H1 (cell line): ENCODE results near the gene GBF1. TPM values are rescaled to one million over a fixed set of nuclear protein-coding genes. Genes with fewer than 3 reads are reported as not detected.

Experiments
- CTCF ChIA-PET: fragments of 300-600 bp; sonication (Branson Sonifier 250); formaldehyde crosslinking; loops from one replicate; lab custom pipeline; 2021; ENCODE audit not compliant: partially characterized antibody; lab: Charles Lee
- POLR2A ChIA-PET: fragments of 300-600 bp; sonication (Branson Sonifier 250); formaldehyde crosslinking; loops from one replicate; lab custom pipeline; 2021; ENCODE audit warnings: inconsistent platforms; ENCODE audit not compliant: partially characterized antibody; lab: Charles Lee
- DNase-seq, 2 experiments: peaks; one replicate each; pipeline versions ENCODE4 v3.0.0 to v3.0.0-alpha.2; 2010 to 2022; ENCODE audit warnings: low spot score in 2 of 2, low read depth in 1 of 2, mixed read lengths in 1 of 2
- FAIRE-seq: peaks from 2 replicates; lab custom pipeline; 2011; peaks lifted over from hg19 to GRCh38; lab: Jason Lieb, UNC
- H2AFZ ChIP-seq: 2 replicates; pipeline ENCODE4 v1.8.1; 2012; ENCODE audit warnings: low read length, inconsistent platforms
- H2AK5ac ChIP-seq: 2 replicates; pipeline ENCODE4 v1.6.1; 2013; ENCODE audit warnings: low read depth, low read length
- H2BK120ac ChIP-seq: replicated peaks from 2 replicates; pipeline ENCODE3; 2013; ENCODE audit warnings: low read depth, low read length, inconsistent platforms
- H2BK12ac ChIP-seq: 2 replicates; pipeline ENCODE4 v1.6.1; 2013; ENCODE audit warnings: low read depth, low read length
- H2BK15ac ChIP-seq: 2 replicates; pipeline ENCODE4 v1.6.1; 2013; ENCODE audit warnings: low read length
- H2BK20ac ChIP-seq: 2 replicates; pipeline ENCODE4 v1.6.1; 2013; ENCODE audit warnings: low read length
- H2BK5ac ChIP-seq: 2 replicates; pipeline ENCODE4 v1.6.1; 2013; ENCODE audit warnings: low read depth, low read length
- H3K14ac ChIP-seq: 2 replicates; pipeline ENCODE4 v1.6.1; 2013; ENCODE audit warnings: inconsistent platforms; ENCODE audit not compliant: insufficient read length
- H3K18ac ChIP-seq: 2 replicates; pipeline ENCODE4 v1.6.1; 2013; ENCODE audit warnings: low read length; ENCODE audit errors: extremely low read depth
- H3K23ac ChIP-seq: 2 replicates; pipeline ENCODE4 v1.6.1; 2013; ENCODE audit warnings: inconsistent platforms; ENCODE audit not compliant: insufficient read length
- H3K23me2 ChIP-seq: 2 replicates; pipeline ENCODE4 v1.6.1; 2013; ENCODE audit warnings: low read depth, low read length
- H3K27ac ChIP-seq: 2 replicates; pipeline ENCODE4 v1.6.1; 2011; ENCODE audit warnings: low read depth, low read length, inconsistent platforms
- H3K27me3 ChIP-seq, 4 experiments: replicated peaks in 1 of 4; 1 replicate in 1 of 4; 2 replicates in 3 of 4; pipeline versions ENCODE4 v1.6.1 to v1.8.1; 2011 to 2013; ENCODE audit warnings: low read length in 3 of 4, mild to moderate bottlenecking in 3 of 4, inconsistent platforms in 2 of 4, mixed read lengths in 2 of 4, moderate library complexity in 1 of 4; ENCODE audit not compliant: control insufficient read depth in 3 of 4, insufficient read depth in 3 of 4; ENCODE audit errors: extremely low read depth in 1 of 4
- H3K36me3 ChIP-seq, 4 experiments: 2 replicates each; pipeline versions ENCODE4 v1.6.1 to v1.8.1; 2011 to 2013; ENCODE audit warnings: mild to moderate bottlenecking in 4 of 4, low read length in 3 of 4, moderate library complexity in 2 of 4, control low read depth in 1 of 4, inconsistent platforms in 1 of 4; ENCODE audit not compliant: insufficient read depth in 4 of 4, control insufficient read depth in 2 of 4
- H3K4ac ChIP-seq: replicated peaks from 2 replicates; pipeline ENCODE3; 2013; ENCODE audit warnings: low read length, low read depth, mixed read lengths, inconsistent platforms; ENCODE audit not compliant: insufficient read length
- H3K4me1 ChIP-seq, 4 experiments: replicated peaks in 1 of 4; 1 replicate in 1 of 4; 2 replicates in 3 of 4; pipeline versions ENCODE4 v1.6.1 to v1.8.1; 2011 to 2013; ENCODE audit warnings: low read length in 3 of 4, inconsistent platforms in 2 of 4, mixed read lengths in 1 of 4; ENCODE audit not compliant: insufficient read depth in 4 of 4, control insufficient read depth in 3 of 4
- H3K4me2 ChIP-seq, 2 experiments: 2 replicates each; pipeline versions ENCODE4 v1.6.1 to v1.8.1; 2011 to 2013; ENCODE audit warnings: low read depth in 2 of 2, low read length in 2 of 2, control low read depth in 1 of 2, inconsistent platforms in 1 of 2, mild to moderate bottlenecking in 1 of 2; ENCODE audit not compliant: insufficient read depth in 1 of 2
- H3K4me3 ChIP-seq, 4 experiments: fragments of 200-600, 300-600 bp in 1 of 4; sonication (generic), shearing (Covaris generic), sonication (Bioruptor Twin) in 1 of 4; 2 replicates each; pipeline versions ENCODE4 v1.5.1 to v1.8.1; 2011 to 2016; ENCODE audit warnings: low read length in 4 of 4, low read depth in 3 of 4, control low read depth in 2 of 4, inconsistent platforms in 2 of 4, mild to moderate bottlenecking in 2 of 4, mixed read lengths in 1 of 4, moderate library complexity in 1 of 4; ENCODE audit not compliant: insufficient read depth in 2 of 4; ENCODE audit errors: extremely low read depth in 1 of 4
- H3K56ac ChIP-seq: replicated peaks from 2 replicates; pipeline ENCODE3; 2013; ENCODE audit warnings: low read depth, mild to moderate bottlenecking, mixed read lengths, low read length, inconsistent platforms; ENCODE audit not compliant: insufficient read length
- H3K79me1 ChIP-seq: 2 replicates; pipeline ENCODE4 v1.6.1; 2013; ENCODE audit warnings: low read depth, low read length, control low read depth
- H3K79me2 ChIP-seq, 2 experiments: 2 replicates each; pipeline versions ENCODE4 v1.6.1 to v1.8.1; 2012 to 2013; ENCODE audit warnings: low read length in 2 of 2, mild to moderate bottlenecking in 2 of 2, inconsistent platforms in 1 of 2; ENCODE audit not compliant: insufficient read depth in 2 of 2, control insufficient read depth in 1 of 2
- H3K9ac ChIP-seq, 4 experiments: replicated peaks in 1 of 4; 1 replicate in 1 of 4; 2 replicates in 3 of 4; pipeline versions ENCODE4 v1.6.1 to v1.8.1; 2011 to 2013; ENCODE audit warnings: low read depth in 3 of 4, low read length in 3 of 4, control low read depth in 2 of 4, mild to moderate bottlenecking in 2 of 4, moderate library complexity in 2 of 4, inconsistent platforms in 1 of 4; ENCODE audit errors: extremely low read depth in 1 of 4
- H3K9me3 ChIP-seq, 2 experiments: 2 replicates each; pipeline versions ENCODE4 v1.6.1 to v1.8.1; 2012 to 2013; ENCODE audit warnings: mild to moderate bottlenecking in 2 of 2, moderate library complexity in 2 of 2, control low read depth in 1 of 2, inconsistent platforms in 1 of 2, low read depth in 1 of 2, low read length in 1 of 2, mixed read lengths in 1 of 2; ENCODE audit not compliant: insufficient read depth in 2 of 2
- H4K20me1 ChIP-seq, 2 experiments: replicated peaks in 1 of 2; 2 replicates each; pipeline versions ENCODE3 to v1.8.1; 2011 to 2013; ENCODE audit warnings: inconsistent platforms in 2 of 2, low read length in 2 of 2, mild to moderate bottlenecking in 1 of 2; ENCODE audit not compliant: insufficient read depth in 2 of 2, control insufficient read depth in 1 of 2
- H4K5ac ChIP-seq: 2 replicates; pipeline ENCODE4 v1.6.1; 2013; ENCODE audit warnings: low read length, low read depth, mixed read lengths, inconsistent platforms; ENCODE audit not compliant: insufficient read length
- H4K8ac ChIP-seq: 2 replicates; pipeline ENCODE4 v1.8.0; 2013; ENCODE audit warnings: mild to moderate bottlenecking, moderate library complexity, low read length, inconsistent platforms; ENCODE audit not compliant: insufficient read depth; ENCODE audit errors: extremely low read depth
- H4K91ac ChIP-seq: replicated peaks from 2 replicates; pipeline ENCODE3; 2013; ENCODE audit warnings: low read length, mixed read lengths, inconsistent platforms; ENCODE audit not compliant: insufficient read length
- BACH1 ChIP-seq: IDR thresholded peaks from 2 replicates; pipeline ENCODE4 v1.6.1; 2012; ENCODE audit warnings: low read length, improper control_type of control experiment
- CBX8 ChIP-seq: fragments of 300-800, 300-1000 bp; sonication (generic); IDR thresholded peaks from 2 replicates; pipeline ENCODE4 v1.7.1; 2016; ENCODE audit warnings: low read depth, low read length, borderline replicate concordance
- CHD1 ChIP-seq: IDR thresholded peaks from 2 replicates; pipeline ENCODE4 v1.6.1; 2012; ENCODE audit warnings: low read depth, low read length, improper control_type of control experiment
- EGR1 ChIP-seq: IDR thresholded peaks from 2 replicates; pipeline ENCODE4 v1.6.1; 2011; ENCODE audit warnings: low read depth, low read length, borderline replicate concordance
- JUND ChIP-seq: IDR thresholded peaks from 2 replicates; pipeline ENCODE4 v1.6.1; 2011; ENCODE audit warnings: mild to moderate bottlenecking, improper control_type of control experiment, low read length
- KDM5A ChIP-seq: fragments of 200-600 bp; IDR thresholded peaks from 2 replicates; pipeline ENCODE4 v1.7.1; 2012; ENCODE audit warnings: mild to moderate bottlenecking, low read length, inconsistent platforms, mixed read lengths
- MAFK ChIP-seq: IDR thresholded peaks from 2 replicates; pipeline ENCODE4 v1.6.1; 2012; ENCODE audit warnings: low read depth, mild to moderate bottlenecking, improper control_type of control experiment, low read length
- RXRA ChIP-seq: IDR thresholded peaks from 2 replicates; pipeline ENCODE4 v1.6.1; 2011; ENCODE audit warnings: low read depth, mild to moderate bottlenecking, low read length, moderate library complexity; ENCODE audit not compliant: insufficient read depth
- SAP30 ChIP-seq: fragments of 300-600 bp; sonication (generic); IDR thresholded peaks from 2 replicates; pipeline ENCODE4 v1.7.1; 2012; ENCODE audit warnings: low read length, moderate library complexity, mild to moderate bottlenecking, inconsistent platforms; ENCODE audit not compliant: insufficient read depth, insufficient replicate concordance
- SIRT6 ChIP-seq: IDR thresholded peaks from one replicate; pipeline ENCODE4 v1.7.1; 2012; ENCODE audit warnings: low read length, inconsistent platforms
- SIX5 ChIP-seq: IDR thresholded peaks from 2 replicates; pipeline ENCODE4 v1.6.1; 2011; ENCODE audit warnings: mild to moderate bottlenecking, low read depth, low read length
- TCF12 ChIP-seq: IDR thresholded peaks from 2 replicates; pipeline ENCODE4 v1.6.1; 2011; ENCODE audit warnings: low read depth, mild to moderate bottlenecking, low read length
- WGBS, 2 experiments: shearing (Covaris generic) in 1 of 2; methylation state at CpG; one replicate each; pipeline versions ENCODE4 v1.1.6 to v1.1.7; 2013 to 2015; ENCODE audit warnings: low lambda C conversion rate in 2 of 2, mixed read lengths in 2 of 2, inconsistent platforms in 1 of 2, low coverage in 1 of 2, missing lambda C conversion rate in 1 of 2; ENCODE audit not compliant: insufficient replicate concordance in 2 of 2, insufficient coverage in 1 of 2, insufficient read length in 1 of 2; ENCODE audit errors: extremely low coverage in 1 of 2, missing lambda C conversion rate in 1 of 2; 5-methylcytosine and 5-hydroxymethylcytosine counted together
- polyA plus RNA-seq, 7 experiments: library from polyadenylated mRNA; depleted of rRNA in 3 of 7; stranded (reverse) in 5 of 7; unstranded in 2 of 7; fragments of >200 nt in 5 of 7; fragments of 200-250 nt in 2 of 7; gene quantifications; 1 replicate in 5 of 7; 2 replicates in 1 of 7; 4 replicates in 1 of 7; pipeline versions ENCODE4 v1.2.1 to v1.2.3, GENCODE V29; 2011 to 2013; ENCODE audit warnings: missing spikeins in 2 of 7, mixed read lengths in 2 of 7
- total RNA-seq: library from RNA; stranded (reverse); fragmentation: NEBNext Ultra II Directional; extraction: Animal tissue kit (Norgen Biotek cat#: 25700); gene quantifications from 2 replicates; pipeline ENCODE4 v1.2.1, GENCODE V29; 2021
- TF ChIP-seq, protein P1 (sequence below), 3 experiments: IDR thresholded peaks; 1 replicate in 2 of 3; 2 replicates in 1 of 3; pipeline versions ENCODE4 v1.5.1 to v1.6.1; 2011; ENCODE audit warnings: low read length in 3 of 3, mild to moderate bottlenecking in 3 of 3, inconsistent platforms in 2 of 3, low read depth in 1 of 3, moderate library complexity in 1 of 3; ENCODE audit not compliant: insufficient read depth in 1 of 3; ENCODE audit errors: control extremely low read depth in 1 of 3

Gene GBF1
- total and polyA plus RNA-seq, 2 of the 8 experiments (the other 6 are each of a cell fraction or from before 2014, with no cell fraction given): 11.0 to 25.5 TPM

DNA sequence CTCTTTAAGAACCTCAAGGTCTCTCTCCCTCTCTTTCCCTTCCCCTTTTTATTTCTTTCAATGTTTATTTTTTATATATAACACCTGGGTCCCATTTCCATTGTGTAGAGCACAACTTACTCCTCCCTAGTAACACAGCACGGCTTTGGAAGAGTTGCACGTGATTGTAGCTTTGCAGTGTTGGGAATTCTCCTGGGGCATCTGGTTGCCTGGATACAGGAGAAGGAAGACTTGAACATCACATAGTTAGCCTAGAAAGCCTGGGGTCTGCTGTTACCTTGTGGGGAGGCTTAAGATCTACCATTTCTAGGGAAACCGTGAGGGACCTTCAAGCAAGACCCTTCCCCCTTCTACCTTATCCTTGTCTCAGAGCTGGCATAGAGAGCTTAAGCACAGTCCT is 109.1 kb downstream of the GBF1 start:
- POLR2A ChIA-PET: no interaction called here
- H3K79me2 ChIP-seq: no peaks in the 10 kb centered on the region
- no peaks in the 10 kb centered on the region for H3K4me1 ChIP-seq
- no peak overlapping the region for H4K5ac ChIP-seq
- no peaks in the 10 kb centered on the region for H3K9me3 ChIP-seq
- no peak for DNase-seq
- peaks cover 5 to 20% (median 9%) of the 10 kb centered on the region in 4 experiments; a peak in 6 of 8 replicates for H3K36me3 ChIP-seq
- no peak overlapping the region for H3K27ac ChIP-seq
- no peak overlapping the region for H3K4me2 ChIP-seq
- no peak overlapping the region for H2BK120ac ChIP-seq
- CTCF ChIA-PET: interaction anchor here (0.8 to 23.3 kb wide), 12 partner anchors 8 to 282 kb away, joined by 3 to 862 read pairs (median 8); partner anchors contain the start of genes ELOVL3 and PITX3
- 87% methylated on average over 3 of the region's 3 CpGs; no CpG with 5 or more reads in 1 of the 2 experiments for WGBS, 2 experiments
- no peak overlapping the region for H2AK5ac ChIP-seq
- no peak overlapping the region for H3K23ac ChIP-seq
- H4K20me1 ChIP-seq: peaks cover 7 to 11% of the 10 kb centered on the region in 2 experiments
- no peak overlapping the region for H2BK5ac ChIP-seq
- no peak overlapping the region for H3K18ac ChIP-seq
- no peak for FAIRE-seq
- no peak overlapping the region for H4K8ac ChIP-seq
- H3K27me3 ChIP-seq: no peaks in the 10 kb centered on the region
- no peak overlapping the region for H3K4ac ChIP-seq
- no peak overlapping the region for H3K9ac ChIP-seq
- no peak overlapping the region for H2BK20ac ChIP-seq
- no peak overlapping the region for H2BK12ac ChIP-seq
- H2BK15ac ChIP-seq: no peak overlapping the region
- no peaks in the 10 kb centered on the region for H3K23me2 ChIP-seq
- no peak overlapping the region for H4K91ac ChIP-seq
- H3K4me3 ChIP-seq: no peak overlapping the region
- H3K56ac ChIP-seq: no peak overlapping the region
- no peaks in the 10 kb centered on the region; the same call in 1 of the 2 replicates for H3K79me1 ChIP-seq
- no peak overlapping the region for H3K14ac ChIP-seq
- H2AFZ ChIP-seq: no peak overlapping the region
- TF ChIP-seq EGR1 (no peak), CBX8 (no peak), JUND (no peak), MAFK (no peak), SIRT6 (no peak), SAP30 (no peak), KDM5A (no peak), RXRA (no peak), BACH1 (no peak), CHD1 (no peak), TCF12 (no peak), SIX5 (no peak)
- TF ChIP-seq, protein P1, sequence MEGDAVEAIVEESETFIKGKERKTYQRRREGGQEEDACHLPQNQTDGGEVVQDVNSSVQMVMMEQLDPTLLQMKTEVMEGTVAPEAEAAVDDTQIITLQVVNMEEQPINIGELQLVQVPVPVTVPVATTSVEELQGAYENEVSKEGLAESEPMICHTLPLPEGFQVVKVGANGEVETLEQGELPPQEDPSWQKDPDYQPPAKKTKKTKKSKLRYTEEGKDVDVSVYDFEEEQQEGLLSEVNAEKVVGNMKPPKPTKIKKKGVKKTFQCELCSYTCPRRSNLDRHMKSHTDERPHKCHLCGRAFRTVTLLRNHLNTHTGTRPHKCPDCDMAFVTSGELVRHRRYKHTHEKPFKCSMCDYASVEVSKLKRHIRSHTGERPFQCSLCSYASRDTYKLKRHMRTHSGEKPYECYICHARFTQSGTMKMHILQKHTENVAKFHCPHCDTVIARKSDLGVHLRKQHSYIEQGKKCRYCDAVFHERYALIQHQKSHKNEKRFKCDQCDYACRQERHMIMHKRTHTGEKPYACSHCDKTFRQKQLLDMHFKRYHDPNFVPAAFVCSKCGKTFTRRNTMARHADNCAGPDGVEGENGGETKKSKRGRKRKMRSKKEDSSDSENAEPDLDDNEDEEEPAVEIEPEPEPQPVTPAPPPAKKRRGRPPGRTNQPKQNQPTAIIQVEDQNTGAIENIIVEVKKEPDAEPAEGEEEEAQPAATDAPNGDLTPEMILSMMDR (IDR thresholded peaks at IDR 0.05; ENCODE audit: control extremely low read depth in 1 of 3, insufficient read depth in 1 of 3, low read depth in 1 of 3, low read length in 3 of 3): no peak
